HepG2 (cell line): Measurements from ENCODE around the gene CYP4F2. TPM values are rescaled to one million over a fixed set of nuclear protein-coding genes. Genes with fewer than 3 reads are reported as not detected.
A peak's percentile ranks its signal among the peaks of the same experiment; 100 is the strongest.

Source experiments
- BCL3 ChIP-seq: sonication (generic); formaldehyde crosslinking; IDR thresholded peaks from 2 replicates; pipeline ENCODE4 v1.5.1; 2020; ENCODE audit warnings: mild to moderate bottlenecking, missing genetic modification reagents, moderate library complexity
- FOXP1 ChIP-seq, 2 experiments: fragments of 450-650 bp in 1 of 2; IDR thresholded peaks; 2 replicates each; pipeline ENCODE4 v1.6.1; 2017 to 2018; ENCODE audit warnings: antibody characterized with exemption in 1 of 2
- KDM4B ChIP-seq: sonication (generic); formaldehyde crosslinking; IDR thresholded peaks from 2 replicates; pipeline ENCODE4 v1.4.0; 2020; ENCODE audit warnings: missing genetic modification reagents
- PCBP1 ChIP-seq: fragments of 200-400 bp; formaldehyde crosslinking; IDR thresholded peaks from 2 replicates; pipeline ENCODE4 v1.6.1; 2017; ENCODE audit warnings: mild to moderate bottlenecking, low read depth, low read length, borderline replicate concordance
- RBM39 ChIP-seq: fragments of 200-400 bp; formaldehyde crosslinking; IDR thresholded peaks from one replicate; pipeline ENCODE4 v1.6.1; 2018; ENCODE audit warnings: antibody characterized with exemption, mild to moderate bottlenecking, low read depth, low read length; ENCODE audit not compliant: poor library complexity, severe bottlenecking
- RFXANK ChIP-seq: IDR thresholded peaks from 2 replicates; pipeline ENCODE4 v1.6.1; 2016
- ZBTB33 ChIP-seq: sonication (generic); formaldehyde crosslinking; IDR thresholded peaks from 2 replicates; pipeline ENCODE4 v1.4.0; 2020; ENCODE audit warnings: missing genetic modification reagents
- ZNF281 ChIP-seq: sonication (generic); formaldehyde crosslinking; IDR thresholded peaks from 2 replicates; pipeline ENCODE4 v1.4.0; 2020; ENCODE audit warnings: missing genetic modification reagents, borderline replicate concordance
- ZNF775 ChIP-seq: sonication (generic); formaldehyde crosslinking; IDR thresholded peaks from 2 replicates; pipeline ENCODE4 v1.4.0; 2020; ENCODE audit warnings: missing genetic modification reagents, mild to moderate bottlenecking, moderate library complexity, borderline replicate concordance
- ZNF891 ChIP-seq: sonication (generic); formaldehyde crosslinking; IDR thresholded peaks from 2 replicates; pipeline ENCODE4 v1.5.0; 2020; ENCODE audit warnings: mild to moderate bottlenecking, missing genetic modification reagents
- polyA plus RNA-seq, 8 experiments: library from polyadenylated mRNA; depleted of rRNA in 3 of 8; stranded (reverse) in 7 of 8; unstranded in 1 of 8; fragments of >200 nt; fragmentation: Illumina TruSeq in 4 of 8; extraction: Trizol in 4 of 8; gene quantifications; 2 replicates each; pipeline versions ENCODE4 v1.2.1 to v1.2.3, GENCODE V29; 2011 to 2016; ENCODE audit warnings: low read depth in 4 of 8, missing spikeins in 1 of 8, mixed read lengths in 1 of 8; ENCODE audit not compliant: insufficient read depth in 1 of 8
- total RNA-seq, 5 experiments: library from RNA; depleted of rRNA; stranded (reverse); fragments of >200 nt; fragmentation: Illumina TruSeq; extraction: Trizol; gene quantifications; 2 replicates each; pipeline ENCODE4 v1.2.3, GENCODE V29; 2016; ENCODE audit warnings: low read depth in 1 of 5
- TF ChIP-seq, protein P1 (sequence below): sonication (generic); formaldehyde crosslinking; IDR thresholded peaks from 2 replicates; pipeline ENCODE4 v1.4.0; 2020; ENCODE audit warnings: mild to moderate bottlenecking, low read depth, missing genetic modification reagents
- TF ChIP-seq, protein P2 (sequence below), 2 experiments: sonication (generic) in 1 of 2; formaldehyde crosslinking in 1 of 2; IDR thresholded peaks; 2 replicates each; pipeline versions ENCODE4 v1.6.1 to v1.9.0; 2014 to 2022; ENCODE audit warnings: antibody characterized with exemption in 1 of 2, borderline replicate concordance in 1 of 2, inconsistent platforms in 1 of 2, low read depth in 1 of 2, missing genetic modification reagents in 1 of 2

The CYP4F2 gene
- total and polyA plus RNA-seq, 2 of the 13 experiments (the other 11 are each of a cell fraction or from before 2014, with no cell fraction given) = 3.7 to 3.9 TPM

- TF ChIP-seq ZNF775 (CRISPR knock-in tag) (no peak), BCL3 (CRISPR knock-in tag) (peak; percentile 70; the same call in 1 of the 2 replicates), RFXANK (CRISPR knock-in tag) (no peak), FOXP1 (IDR thresholded peaks at IDR 0.05) (no peak), FOXP1 (CRISPR knock-in tag; IDR thresholded peaks at IDR 0.05) (no peak), ZNF891 (CRISPR knock-in tag) (peak; percentile 59; the same call in 1 of the 2 replicates), PCBP1 (peak; percentile 82; the same call in 1 of the 2 replicates), ZBTB33 (CRISPR knock-in tag) (no peak), RBM39 (peak; percentile 80), KDM4B (CRISPR knock-in tag) (no peak), ZNF281 (CRISPR knock-in tag) (no peak; the same call in 1 of the 2 replicates)
- TF ChIP-seq, protein P1, sequence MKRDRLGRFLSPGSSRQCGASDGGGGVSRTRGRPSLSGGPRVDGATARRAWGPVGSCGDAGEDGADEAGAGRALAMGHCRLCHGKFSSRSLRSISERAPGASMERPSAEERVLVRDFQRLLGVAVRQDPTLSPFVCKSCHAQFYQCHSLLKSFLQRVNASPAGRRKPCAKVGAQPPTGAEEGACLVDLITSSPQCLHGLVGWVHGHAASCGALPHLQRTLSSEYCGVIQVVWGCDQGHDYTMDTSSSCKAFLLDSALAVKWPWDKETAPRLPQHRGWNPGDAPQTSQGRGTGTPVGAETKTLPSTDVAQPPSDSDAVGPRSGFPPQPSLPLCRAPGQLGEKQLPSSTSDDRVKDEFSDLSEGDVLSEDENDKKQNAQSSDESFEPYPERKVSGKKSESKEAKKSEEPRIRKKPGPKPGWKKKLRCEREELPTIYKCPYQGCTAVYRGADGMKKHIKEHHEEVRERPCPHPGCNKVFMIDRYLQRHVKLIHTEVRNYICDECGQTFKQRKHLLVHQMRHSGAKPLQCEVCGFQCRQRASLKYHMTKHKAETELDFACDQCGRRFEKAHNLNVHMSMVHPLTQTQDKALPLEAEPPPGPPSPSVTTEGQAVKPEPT (CRISPR knock-in tag) = peak; percentile 55; the same call in 1 of the 2 replicates
- TF ChIP-seq, protein P2, sequence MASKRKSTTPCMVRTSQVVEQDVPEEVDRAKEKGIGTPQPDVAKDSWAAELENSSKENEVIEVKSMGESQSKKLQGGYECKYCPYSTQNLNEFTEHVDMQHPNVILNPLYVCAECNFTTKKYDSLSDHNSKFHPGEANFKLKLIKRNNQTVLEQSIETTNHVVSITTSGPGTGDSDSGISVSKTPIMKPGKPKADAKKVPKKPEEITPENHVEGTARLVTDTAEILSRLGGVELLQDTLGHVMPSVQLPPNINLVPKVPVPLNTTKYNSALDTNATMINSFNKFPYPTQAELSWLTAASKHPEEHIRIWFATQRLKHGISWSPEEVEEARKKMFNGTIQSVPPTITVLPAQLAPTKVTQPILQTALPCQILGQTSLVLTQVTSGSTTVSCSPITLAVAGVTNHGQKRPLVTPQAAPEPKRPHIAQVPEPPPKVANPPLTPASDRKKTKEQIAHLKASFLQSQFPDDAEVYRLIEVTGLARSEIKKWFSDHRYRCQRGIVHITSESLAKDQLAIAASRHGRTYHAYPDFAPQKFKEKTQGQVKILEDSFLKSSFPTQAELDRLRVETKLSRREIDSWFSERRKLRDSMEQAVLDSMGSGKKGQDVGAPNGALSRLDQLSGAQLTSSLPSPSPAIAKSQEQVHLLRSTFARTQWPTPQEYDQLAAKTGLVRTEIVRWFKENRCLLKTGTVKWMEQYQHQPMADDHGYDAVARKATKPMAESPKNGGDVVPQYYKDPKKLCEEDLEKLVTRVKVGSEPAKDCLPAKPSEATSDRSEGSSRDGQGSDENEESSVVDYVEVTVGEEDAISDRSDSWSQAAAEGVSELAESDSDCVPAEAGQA (IDR thresholded peaks at IDR 0.05; ENCODE audit: low read depth) = no peak
- TF ChIP-seq, protein P2 (CRISPR knock-in tag; IDR thresholded peaks at IDR 0.05; ENCODE audit: borderline replicate concordance) = no peak
Observed at GRCh38 chr19:15836330-15837220, 61.3 kb downstream of the CYP4F2 start (continued).
